ENCODE measurements around the gene ACCS. TPM values are rescaled to one million over a fixed set of nuclear protein-coding genes. Genes with fewer than 3 reads are reported as not detected.

ACCS gene
- total and polyA plus RNA-seq, 2 donors (not counting 3 experiments of a cell fraction or from before 2014, with no cell fraction given): 8.6 to 22.7 TPM

DNA sequence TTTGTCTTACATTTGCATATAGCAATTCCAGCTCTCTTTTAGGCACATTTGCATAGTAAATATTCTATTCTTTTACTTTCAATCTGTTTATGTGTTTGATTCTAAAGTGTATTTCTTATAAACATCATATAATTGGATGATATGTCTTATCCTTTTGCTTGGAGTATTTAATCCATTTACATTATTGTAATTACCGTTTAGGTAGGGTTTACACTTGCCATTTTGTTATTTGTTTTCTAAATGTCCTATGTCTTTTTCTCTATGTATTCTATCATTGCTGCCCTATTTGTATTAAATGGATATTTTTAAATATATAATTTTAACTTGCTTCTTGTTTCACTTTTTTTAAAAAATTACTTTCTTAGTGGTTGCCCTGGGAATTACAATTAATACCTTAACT lies 41.1 kb upstream of the ACCS start:
- H3K27me3 ChIP-seq (ENCODE audit: control insufficient read depth in 2 of 2, insufficient read depth in 2 of 2, low read length in 2 of 2): peaks cover 3 to 15% of the 10 kb centered on the region in 2 experiments
- H3K4me1 ChIP-seq (ENCODE audit: control insufficient read depth, extremely low read depth, insufficient read depth, low read length): no peaks in the 10 kb centered on the region
- dilution Hi-C loops (cut with MboI; ENCODE audit: extremely low pct_ligation_motif_present, low sequenced_read_pairs): no loop called here
- no peak overlapping the region for H3K4me2 ChIP-seq (ENCODE audit: insufficient read depth, low read length)
- H3K4me3 ChIP-seq (replicated peaks in 1 of 3; ENCODE audit: insufficient read depth in 1 of 3, low read depth in 1 of 3, low read length in 3 of 3): no peak overlapping the region
- H3K9me3 ChIP-seq (replicated peaks; ENCODE audit: control insufficient read depth, insufficient read depth, low read length): no peaks in the 10 kb centered on the region
- no peak overlapping the region for H2AFZ ChIP-seq (ENCODE audit: low read depth, low read length)
- H3K27ac ChIP-seq (ENCODE audit: insufficient read depth, low read depth, low read length): no peak overlapping the region
- H3K9me1 ChIP-seq (replicated peaks; ENCODE audit: control insufficient read depth, extremely low read depth, insufficient read depth, low read length): no peaks in the 10 kb centered on the region
- no peak overlapping the region for H3K9ac ChIP-seq (replicated peaks; ENCODE audit: extremely low read depth, insufficient read depth, low read length)
- FAIRE-seq (no peak), DNase-seq (ENCODE audit: low read depth, low spot score) (no peak)
- BruUV-seq (replicated peaks): no TSS peak
- no peak for TF ChIP-seq MAX (IDR thresholded peaks at IDR 0.05; ENCODE audit: insufficient read depth, insufficient read length)
- no peak for TF ChIP-seq EZH2 (IDR thresholded peaks at IDR 0.05; ENCODE audit: borderline replicate concordance, low read depth, low read length, severe bottlenecking)
- no peak for TF ChIP-seq GATA2 (IDR thresholded peaks at IDR 0.05; ENCODE audit: insufficient read depth, insufficient read length, low read depth, low read length)
- TF ChIP-seq FOS (IDR thresholded peaks at IDR 0.05; ENCODE audit: borderline replicate concordance, insufficient read depth, low read length): no peak
- TF ChIP-seq MYC (IDR thresholded peaks at IDR 0.05; ENCODE audit: low read depth, low read length): no peak
- no peak for TF ChIP-seq POLR2A (IDR thresholded peaks at IDR 0.05; ENCODE audit: low read depth, low read length)
- no peak for TF ChIP-seq JUN (IDR thresholded peaks at IDR 0.05; ENCODE audit: borderline replicate concordance, insufficient read depth, insufficient read length, low read depth)
- no peak for TF ChIP-seq POLR2AphosphoS5 (IDR thresholded peaks at IDR 0.05; ENCODE audit: insufficient read depth, low read depth, low read length)
- no peaks in the 10 kb centered on the region for H3K79me2 ChIP-seq (ENCODE audit: control insufficient read depth, insufficient read depth, low read length)
- intact Hi-C loops (cut with micrococcal nuclease): no loop called here
- H4K20me1 ChIP-seq (replicated peaks; ENCODE audit: control insufficient read depth, extremely low read depth, insufficient read depth, low read length): no peaks in the 10 kb centered on the region
- POLR2A ChIA-PET: no interaction called here
- no peaks in the 10 kb centered on the region for H3K36me3 ChIP-seq (ENCODE audit: control insufficient read depth in 2 of 2, extremely low read depth in 1 of 2, insufficient read depth in 2 of 2, low read length in 2 of 2)
- CTCF ChIA-PET: no interaction called here

GRCh38 chr11:44025727-44026126 lies 40.3 kb upstream of the ACCS start:
- no peaks in the 10 kb centered on the region for H3K4me1 ChIP-seq (ENCODE audit: control insufficient read depth, extremely low read depth, insufficient read depth, low read length)
- no peak overlapping the region for H3K27ac ChIP-seq (ENCODE audit: insufficient read depth, low read depth, low read length)
- DNase-seq (ENCODE audit: low read depth, low spot score) (no peak), FAIRE-seq (no peak)
- ChIA-PET POLR2A (no interaction called here), CTCF (interaction anchor here (1.6 kb wide), 1 partner anchor 29 kb away, joined by 4 read pairs; no protein-coding TSS in a partner anchor)
- peaks cover under 1 to 16% of the 10 kb centered on the region in 2 experiments for H3K27me3 ChIP-seq (ENCODE audit: control insufficient read depth in 2 of 2, insufficient read depth in 2 of 2, low read length in 2 of 2)
- no peak overlapping the region for H3K9ac ChIP-seq (replicated peaks; ENCODE audit: extremely low read depth, insufficient read depth, low read length)
- no peaks in the 10 kb centered on the region for H3K36me3 ChIP-seq (ENCODE audit: control insufficient read depth in 2 of 2, extremely low read depth in 1 of 2, insufficient read depth in 2 of 2, low read length in 2 of 2)
- H2AFZ ChIP-seq (ENCODE audit: low read depth, low read length): no peak overlapping the region
- dilution Hi-C loops (cut with MboI; ENCODE audit: extremely low pct_ligation_motif_present, low sequenced_read_pairs): no loop called here
- no TSS peak for BruUV-seq (replicated peaks)
- no peaks in the 10 kb centered on the region for H3K9me3 ChIP-seq (replicated peaks; ENCODE audit: control insufficient read depth, insufficient read depth, low read length)
- TF ChIP-seq MAX (IDR thresholded peaks at IDR 0.05; ENCODE audit: insufficient read depth, insufficient read length) (no peak), EZH2 (IDR thresholded peaks at IDR 0.05; ENCODE audit: borderline replicate concordance, low read depth, low read length, severe bottlenecking) (no peak), JUN (IDR thresholded peaks at IDR 0.05; ENCODE audit: borderline replicate concordance, insufficient read depth, insufficient read length, low read depth) (no peak), POLR2AphosphoS5 (IDR thresholded peaks at IDR 0.05; ENCODE audit: insufficient read depth, low read depth, low read length) (no peak), FOS (IDR thresholded peaks at IDR 0.05; ENCODE audit: borderline replicate concordance, insufficient read depth, low read length) (no peak), POLR2A (IDR thresholded peaks at IDR 0.05; ENCODE audit: low read depth, low read length) (no peak), GATA2 (IDR thresholded peaks at IDR 0.05; ENCODE audit: insufficient read depth, insufficient read length, low read depth, low read length) (no peak), CTCF (IDR thresholded peaks at IDR 0.05; ENCODE audit: extremely low read depth in 1 of 2, insufficient read depth in 1 of 2, low read depth in 1 of 2, low read length in 2 of 2) (no peak), MYC (IDR thresholded peaks at IDR 0.05; ENCODE audit: low read depth, low read length) (no peak)
- no peaks in the 10 kb centered on the region for H3K79me2 ChIP-seq (ENCODE audit: control insufficient read depth, insufficient read depth, low read length)
- no peaks in the 10 kb centered on the region for H3K9me1 ChIP-seq (replicated peaks; ENCODE audit: control insufficient read depth, extremely low read depth, insufficient read depth, low read length)
- H3K4me3 ChIP-seq (replicated peaks in 1 of 3; ENCODE audit: insufficient read depth in 1 of 3, low read depth in 1 of 3, low read length in 3 of 3): no peak overlapping the region
- no peak overlapping the region for H3K4me2 ChIP-seq (ENCODE audit: insufficient read depth, low read length)
- H4K20me1 ChIP-seq (replicated peaks; ENCODE audit: control insufficient read depth, extremely low read depth, insufficient read depth, low read length): no peaks in the 10 kb centered on the region
- intact Hi-C loops (cut with micrococcal nuclease): no loop called here
